NB4 (cell line): ENCODE results near the gene CHRNA3.

Experiments
- CTCF ChIP-seq: IDR thresholded peaks from one replicate; pipeline ENCODE4 v1.5.1; 2012; ENCODE audit warnings: low read depth, low read length
- MAX ChIP-seq: IDR thresholded peaks from 2 replicates; pipeline ENCODE4 v1.6.1; 2011; ENCODE audit warnings: low read depth, low read length

DNA sequence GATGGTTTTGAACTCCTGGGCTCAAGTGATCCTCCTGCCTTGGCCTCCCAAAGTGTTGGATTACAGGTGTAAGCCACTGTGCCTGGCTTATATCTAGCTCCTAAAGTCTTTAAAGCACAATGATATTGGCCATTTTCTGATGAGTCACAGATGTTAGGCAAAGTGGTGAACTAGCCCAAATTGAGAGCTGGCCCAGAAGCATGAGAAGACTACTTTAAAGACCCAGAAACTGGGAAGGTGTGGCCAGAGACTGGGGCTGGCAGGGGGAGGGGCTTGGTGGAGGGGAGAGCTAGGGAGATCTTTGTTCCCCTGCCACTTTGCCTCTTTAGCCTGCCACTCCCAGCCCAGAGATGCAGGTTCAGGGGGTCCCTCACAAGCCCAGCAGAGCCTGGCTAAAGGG, 21.6 kb downstream of the CHRNA3 start:
- TF ChIP-seq CTCF (no peak), MAX (no peak)
